ENCODE results near the gene PITPNB. TPM values are rescaled to one million over a fixed set of nuclear protein-coding genes. Genes with fewer than 3 reads are reported as not detected.

PITPNB gene
- total RNA-seq, 4 donors from 2014 or later = 34.7 to 47.6 (median 40.4) TPM

DNA sequence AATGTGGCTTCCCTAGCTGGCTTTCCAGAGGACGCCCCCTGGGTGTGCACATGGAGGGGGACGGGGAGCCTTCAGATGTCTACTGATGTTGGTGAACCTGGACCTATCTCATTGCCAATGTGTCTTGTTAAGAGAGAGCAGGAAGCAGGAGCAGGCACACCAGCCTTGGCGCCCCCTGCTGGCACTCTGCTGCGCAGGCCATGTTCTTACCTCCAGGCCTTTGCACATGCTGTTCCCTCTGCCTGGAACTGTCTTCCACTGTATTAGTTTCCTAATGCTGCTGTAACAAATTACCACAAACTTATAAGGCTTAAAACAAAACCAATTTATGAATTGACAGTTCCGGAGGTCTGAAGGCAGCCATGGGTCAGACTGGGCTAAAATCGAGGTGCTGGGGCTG lies 93.9 kb downstream of the PITPNB start:
- WGBS = 95% methylated on average over 5 of the region's 6 CpGs
- no peaks in the 10 kb centered on the region for H3K36me3 ChIP-seq
- DNase-seq (ENCODE audit: low spot score in 2 of 2) = no peak
- no peak overlapping the region for H3K4me3 ChIP-seq
- TF ChIP-seq EP300 (IDR thresholded peaks at IDR 0.05) = no peak
- no peak for TF ChIP-seq POLR2AphosphoS5 (IDR thresholded peaks at IDR 0.05)
- TF ChIP-seq POLR2A (IDR thresholded peaks at IDR 0.05) = no peak
- TF ChIP-seq, protein P1, sequence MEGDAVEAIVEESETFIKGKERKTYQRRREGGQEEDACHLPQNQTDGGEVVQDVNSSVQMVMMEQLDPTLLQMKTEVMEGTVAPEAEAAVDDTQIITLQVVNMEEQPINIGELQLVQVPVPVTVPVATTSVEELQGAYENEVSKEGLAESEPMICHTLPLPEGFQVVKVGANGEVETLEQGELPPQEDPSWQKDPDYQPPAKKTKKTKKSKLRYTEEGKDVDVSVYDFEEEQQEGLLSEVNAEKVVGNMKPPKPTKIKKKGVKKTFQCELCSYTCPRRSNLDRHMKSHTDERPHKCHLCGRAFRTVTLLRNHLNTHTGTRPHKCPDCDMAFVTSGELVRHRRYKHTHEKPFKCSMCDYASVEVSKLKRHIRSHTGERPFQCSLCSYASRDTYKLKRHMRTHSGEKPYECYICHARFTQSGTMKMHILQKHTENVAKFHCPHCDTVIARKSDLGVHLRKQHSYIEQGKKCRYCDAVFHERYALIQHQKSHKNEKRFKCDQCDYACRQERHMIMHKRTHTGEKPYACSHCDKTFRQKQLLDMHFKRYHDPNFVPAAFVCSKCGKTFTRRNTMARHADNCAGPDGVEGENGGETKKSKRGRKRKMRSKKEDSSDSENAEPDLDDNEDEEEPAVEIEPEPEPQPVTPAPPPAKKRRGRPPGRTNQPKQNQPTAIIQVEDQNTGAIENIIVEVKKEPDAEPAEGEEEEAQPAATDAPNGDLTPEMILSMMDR (IDR thresholded peaks at IDR 0.05) = no peak
- no peaks in the 10 kb centered on the region for H3K9me3 ChIP-seq
- H3K27ac ChIP-seq = no peak overlapping the region
- H3K27me3 ChIP-seq = no peaks in the 10 kb centered on the region
- no peaks in the 10 kb centered on the region for H3K4me1 ChIP-seq

DNA sequence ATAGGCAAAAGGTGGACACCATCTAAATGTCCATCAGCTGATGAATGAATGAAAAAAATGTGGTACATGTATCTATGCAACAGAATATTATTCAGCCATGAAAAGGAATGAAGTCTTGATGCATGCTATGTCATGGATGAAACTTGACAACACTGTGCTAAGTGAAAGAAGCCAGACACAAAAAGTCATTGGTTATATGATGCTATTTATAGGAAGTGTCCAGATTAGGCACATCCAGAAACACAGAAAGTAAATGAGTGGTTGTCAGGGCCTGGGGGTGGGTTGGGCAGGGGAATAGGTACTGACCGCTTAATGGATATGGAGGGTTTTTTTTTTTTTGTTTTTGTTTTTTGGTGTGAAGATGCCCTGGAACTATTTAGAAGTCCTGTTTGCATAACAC lies 95.8 kb downstream of the PITPNB start:
- TF ChIP-seq EP300 (IDR thresholded peaks at IDR 0.05) (no peak), POLR2AphosphoS5 (IDR thresholded peaks at IDR 0.05) (no peak), POLR2A (IDR thresholded peaks at IDR 0.05) (no peak)
- TF ChIP-seq, protein P1 (IDR thresholded peaks at IDR 0.05) = no peak
- no peak for DNase-seq (ENCODE audit: low spot score in 2 of 2)
- Histone ChIP-seq H3K27me3 (no peaks in the 10 kb centered on the region), H3K36me3 (no peaks in the 10 kb centered on the region), H3K4me3 (no peak overlapping the region), H3K4me1 (no peaks in the 10 kb centered on the region), H3K9me3 (no peaks in the 10 kb centered on the region), H3K27ac (no peak overlapping the region)
- WGBS = 91% methylated on average over 1 of the region's 1 CpG

DNA sequence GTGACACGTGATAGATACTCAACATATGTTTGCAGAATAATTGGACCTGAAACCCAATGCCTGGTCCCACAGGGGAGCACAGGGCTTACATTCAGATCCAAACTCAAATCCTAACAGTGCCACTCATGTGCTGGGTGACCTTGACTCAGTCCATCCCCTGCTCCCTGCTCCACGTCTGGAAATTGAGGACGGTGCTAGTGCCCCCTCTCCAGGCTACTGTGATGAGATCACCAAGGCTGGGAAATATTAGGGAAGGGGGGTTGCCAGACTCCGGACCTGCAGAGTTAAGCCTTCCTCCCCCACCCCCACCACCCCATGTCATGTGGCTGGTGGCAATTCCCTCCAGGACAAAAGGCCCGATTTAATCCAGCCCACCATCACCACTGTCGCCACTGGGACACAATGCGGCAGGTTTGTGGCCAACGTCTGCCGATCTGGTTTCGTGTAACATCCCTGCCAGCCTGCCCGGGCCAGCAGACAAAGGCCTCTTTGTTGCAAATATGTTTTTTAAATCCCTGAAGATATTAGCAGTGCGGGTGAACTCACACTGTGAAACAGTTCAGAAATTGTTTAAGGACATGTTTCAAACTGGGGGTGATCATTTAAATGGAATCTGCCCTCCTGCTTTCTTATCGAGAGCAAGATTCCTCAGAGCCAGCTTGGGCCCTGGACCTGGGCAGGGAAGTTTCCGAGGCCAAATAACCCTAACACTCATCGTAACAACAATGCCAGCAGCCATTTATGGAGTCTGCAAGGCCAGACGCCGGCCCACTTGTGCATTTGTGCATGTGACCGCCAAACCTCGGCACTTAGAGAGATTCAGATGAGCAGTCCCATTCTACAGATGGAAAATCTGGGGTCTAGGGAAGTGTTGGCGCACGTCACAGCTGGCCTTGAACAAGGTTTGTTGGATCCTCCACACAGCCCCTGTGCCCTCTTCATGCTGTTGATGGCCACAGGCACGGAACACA lies 97.9 kb downstream of the PITPNB start:
- Histone ChIP-seq H3K36me3 (no peaks in the 10 kb centered on the region), H3K4me1 (no peaks in the 10 kb centered on the region), H3K27me3 (no peaks in the 10 kb centered on the region), H3K9me3 (no peaks in the 10 kb centered on the region), H3K4me3 (no peak overlapping the region), H3K27ac (no peak overlapping the region)
- no peak for DNase-seq (ENCODE audit: low spot score in 2 of 2)
- TF ChIP-seq, protein P1 (IDR thresholded peaks at IDR 0.05) = no peak
- TF ChIP-seq POLR2A (IDR thresholded peaks at IDR 0.05) = no peak
- no peak for TF ChIP-seq EP300 (IDR thresholded peaks at IDR 0.05)
- TF ChIP-seq POLR2AphosphoS5 (IDR thresholded peaks at IDR 0.05) = no peak
- WGBS = 72% methylated on average over 18 of the region's 22 CpGs

DNA sequence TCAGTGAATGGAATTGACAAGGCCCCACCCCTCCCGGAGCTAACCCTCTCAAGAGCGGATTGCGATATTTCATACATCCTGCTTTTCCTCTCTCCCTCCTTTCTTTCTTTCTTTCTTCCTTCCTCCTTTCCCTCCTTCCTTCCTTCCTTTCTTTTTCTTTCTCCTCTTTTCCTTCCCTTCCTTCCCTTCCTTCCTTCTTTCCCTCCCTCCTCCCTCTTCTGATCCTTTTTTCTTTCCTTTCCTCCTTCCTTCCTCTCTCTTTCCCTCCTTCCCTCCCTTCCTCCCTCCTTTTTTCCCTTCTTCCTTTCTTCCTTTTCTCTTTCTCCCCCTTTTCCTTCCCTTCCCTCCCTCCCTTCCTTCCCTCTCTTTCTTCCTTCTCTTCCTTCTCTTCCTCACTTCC lies 102.5 kb downstream of the PITPNB start:
- no peaks in the 10 kb centered on the region for H3K4me1 ChIP-seq
- TF ChIP-seq EP300 (IDR thresholded peaks at IDR 0.05) (no peak), POLR2A (IDR thresholded peaks at IDR 0.05) (no peak), POLR2AphosphoS5 (IDR thresholded peaks at IDR 0.05) (no peak)
- TF ChIP-seq, protein P1 (IDR thresholded peaks at IDR 0.05) = no peak
- 89% methylated on average over 3 of the region's 3 CpGs for WGBS
- H3K36me3 ChIP-seq = no peaks in the 10 kb centered on the region
- no peaks in the 10 kb centered on the region for H3K9me3 ChIP-seq
- no peak overlapping the region for H3K4me3 ChIP-seq
- DNase-seq (ENCODE audit: low spot score in 2 of 2) = no peak
- no peak overlapping the region for H3K27ac ChIP-seq
- no peaks in the 10 kb centered on the region for H3K27me3 ChIP-seq

DNA sequence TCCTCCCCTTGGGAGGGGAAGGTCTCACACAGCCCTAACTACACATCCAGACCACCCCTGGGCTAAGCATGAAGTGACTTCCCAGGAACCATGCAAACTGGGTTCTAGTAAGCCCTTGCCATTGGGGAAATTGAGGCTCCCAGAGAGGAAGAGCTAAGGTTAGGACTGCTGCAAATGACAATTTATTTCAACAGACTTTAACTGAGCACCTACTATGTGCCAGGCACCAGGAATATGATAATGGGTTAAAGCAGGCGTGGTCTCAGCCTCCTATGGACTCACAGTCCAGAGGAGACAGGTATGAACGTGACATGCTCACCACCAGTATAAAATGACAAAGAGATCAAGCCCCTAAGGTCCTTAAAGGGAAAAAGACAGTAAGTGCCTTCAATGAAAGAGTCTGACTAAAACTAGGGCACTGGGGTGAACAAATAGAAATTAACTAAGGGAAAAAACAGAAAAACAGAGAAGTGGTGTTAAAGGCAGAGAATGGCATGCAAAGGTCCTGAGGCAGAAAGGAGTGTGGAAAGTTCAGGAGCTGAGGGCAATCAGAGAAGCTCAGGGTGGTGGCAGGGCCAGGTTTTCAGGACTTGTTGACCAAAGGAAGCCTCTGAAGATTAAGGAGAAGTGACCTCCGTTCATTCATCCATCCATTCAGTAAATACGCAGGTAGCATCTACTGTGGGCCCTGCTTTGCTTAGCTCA lies 103.1 kb downstream of the PITPNB start:
- TF ChIP-seq POLR2A (IDR thresholded peaks at IDR 0.05) = no peak
- TF ChIP-seq POLR2AphosphoS5 (IDR thresholded peaks at IDR 0.05) = no peak
- TF ChIP-seq EP300 (IDR thresholded peaks at IDR 0.05) = no peak
- TF ChIP-seq, protein P1 (IDR thresholded peaks at IDR 0.05) = no peak
- H3K27me3 ChIP-seq = no peaks in the 10 kb centered on the region
- H3K4me3 ChIP-seq = no peak overlapping the region
- 87% methylated on average over 4 of the region's 4 CpGs for WGBS
- no peak overlapping the region for H3K27ac ChIP-seq
- H3K36me3 ChIP-seq = no peaks in the 10 kb centered on the region
- H3K9me3 ChIP-seq = no peaks in the 10 kb centered on the region
- H3K4me1 ChIP-seq = peaks cover 4% of the 10 kb centered on the region
- no peak for DNase-seq (ENCODE audit: low spot score in 2 of 2)

Data from suprapubic skin (tissue), 4 donors.